HepG2 (cell line): Measurements from ENCODE around the gene CSTB. TPM values are rescaled to one million over a fixed set of nuclear protein-coding genes. Genes with fewer than 3 reads are reported as not detected.
A peak's percentile ranks its signal among the peaks of the same experiment; 100 is the strongest.

Source experiments
- ATAC-seq: fragments of 200-7000 bp; cut with Tn5 transposase; 3 replicates; pipeline ENCODE4 v1.9.1; 2020; ENCODE audit warnings: mild to moderate bottlenecking, moderate library complexity
- BruUV-seq: library from RNA; stranded (reverse); fragments of 400-500 nt; replicated peaks from 2 replicates; lab custom pipeline; 2021; lab: Mats Ljungman, UMichigan
- CTCF ChIA-PET: fragments of 300-600 bp; formaldehyde crosslinking; extraction: SDS; loops from one replicate; lab custom pipeline; 2021; ENCODE audit warnings: low total read pairs, inconsistent platforms, low intra/inter-chr PET ratio; lab: Yijun Ruan, JAX
- POLR2A ChIA-PET: fragments of 350-600 bp; sonication (Branson Sonifier 250); formaldehyde crosslinking; loops from one replicate; lab custom pipeline; 2020; ENCODE audit warnings: antibody characterized with exemption, inconsistent platforms; lab: Yijun Ruan, JAX
- DNase-seq: peaks from one replicate; pipeline ENCODE4 v3.0.0-alpha.2; 2015; ENCODE audit warnings: low spot score
- FAIRE-seq: peaks from 3 replicates; lab custom pipeline; 2011; peaks lifted over from hg19 to GRCh38; lab: Jason Lieb, UNC
- H2AFZ ChIP-seq: one replicate; pipeline ENCODE4 v1.6.1; 2011; ENCODE audit warnings: low read length, inconsistent platforms
- H3K27ac ChIP-seq: fragments of 300-600 bp; 3 replicates; pipeline ENCODE4 v1.8.0; 2011; ENCODE audit warnings: mixed run types, mild to moderate bottlenecking, mixed read lengths, low read length, inconsistent platforms; ENCODE audit not compliant: insufficient read depth; ENCODE audit errors: extremely low read length
- H3K27me3 ChIP-seq, 2 experiments: fragments of 200-600 bp in 1 of 2; 2 replicates in 1 of 2; 3 replicates in 1 of 2; pipeline versions ENCODE4 v1.6.0 to v1.8.0; 2011; ENCODE audit warnings: low read length in 2 of 2, mild to moderate bottlenecking in 2 of 2, moderate library complexity in 2 of 2, inconsistent platforms in 1 of 2; ENCODE audit not compliant: insufficient read depth in 2 of 2, control insufficient read depth in 1 of 2
- H3K36me3 ChIP-seq, 2 experiments: fragments of 200-600 bp in 1 of 2; replicated peaks in 1 of 2; 2 replicates in 1 of 2; 3 replicates in 1 of 2; pipeline versions ENCODE4 v1.5.1 to v1.8.0; 2011; ENCODE audit warnings: low read length in 2 of 2, inconsistent platforms in 1 of 2; ENCODE audit not compliant: insufficient read depth in 2 of 2, control insufficient read depth in 1 of 2
- H3K4me1 ChIP-seq: 2 replicates; pipeline ENCODE4 v1.5.1; 2012; ENCODE audit warnings: low read length, inconsistent platforms; ENCODE audit not compliant: insufficient read depth
- H3K4me2 ChIP-seq: 2 replicates; pipeline ENCODE4 v1.6.0; 2011; ENCODE audit warnings: low read depth, low read length, inconsistent platforms
- H3K4me3 ChIP-seq, 3 experiments: fragments of 200-600 bp in 1 of 3; sonication (generic), shearing (Covaris generic) in 1 of 3; replicated peaks in 1 of 3; 2 replicates each; pipeline ENCODE4 v1.5.1; 2011 to 2016; ENCODE audit warnings: low read length in 3 of 3, inconsistent platforms in 2 of 3, low read depth in 2 of 3, mild to moderate bottlenecking in 2 of 3, control low read depth in 1 of 3, mixed read lengths in 1 of 3; ENCODE audit not compliant: insufficient read depth in 1 of 3
- H3K79me2 ChIP-seq: one replicate; pipeline ENCODE4 v1.6.1; 2011; ENCODE audit warnings: low read length, inconsistent platforms; ENCODE audit not compliant: insufficient read depth
- H3K9ac ChIP-seq: 2 replicates; pipeline ENCODE4 v1.6.0; 2011; ENCODE audit warnings: mild to moderate bottlenecking, low read depth, low read length, inconsistent platforms; ENCODE audit not compliant: insufficient read depth
- H3K9me3 ChIP-seq: 2 replicates; pipeline ENCODE4 v1.5.1; 2012; ENCODE audit warnings: mild to moderate bottlenecking, low read length
- H4K20me1 ChIP-seq: 2 replicates; pipeline ENCODE4 v1.6.0; 2011; ENCODE audit warnings: inconsistent platforms, mild to moderate bottlenecking, low read length, moderate library complexity; ENCODE audit not compliant: insufficient read depth
- AGO2 ChIP-seq: fragments of 200-400 bp; formaldehyde crosslinking; optimal IDR thresholded peaks from 2 replicates; pipeline ENCODE3; 2017; ENCODE audit warnings: mild to moderate bottlenecking, low read depth, low read length, moderate library complexity
- ELF4 ChIP-seq: sonication (generic); formaldehyde crosslinking; IDR thresholded peaks from 2 replicates; pipeline ENCODE4 v1.5.0; 2020; ENCODE audit warnings: missing genetic modification reagents, mild to moderate bottlenecking, moderate library complexity, borderline replicate concordance
- FOXK2 ChIP-seq: fragments of 450-650 bp; IDR thresholded peaks from 2 replicates; pipeline ENCODE4 v1.6.1; 2016
- RBFOX2 ChIP-seq: fragments of 200-400 bp; formaldehyde crosslinking; IDR thresholded peaks from 2 replicates; pipeline ENCODE4 v1.6.1; 2017; ENCODE audit warnings: low read depth, mild to moderate bottlenecking, low read length
- RBM39 ChIP-seq: fragments of 200-400 bp; formaldehyde crosslinking; IDR thresholded peaks from one replicate; pipeline ENCODE4 v1.6.1; 2018; ENCODE audit warnings: antibody characterized with exemption, mild to moderate bottlenecking, low read depth, low read length; ENCODE audit not compliant: poor library complexity, severe bottlenecking
- TOE1 ChIP-seq: sonication (generic); formaldehyde crosslinking; IDR thresholded peaks from 2 replicates; pipeline ENCODE4 v1.4.0; 2020; ENCODE audit warnings: mild to moderate bottlenecking, missing genetic modification reagents
- ZNF549 ChIP-seq: sonication (generic); formaldehyde crosslinking; IDR thresholded peaks from 2 replicates; pipeline ENCODE4 v1.5.0; 2020; ENCODE audit warnings: missing genetic modification reagents
- WGBS: methylation state at CpG from one replicate; pipeline ENCODE4 v1.1.6; 2017; ENCODE audit warnings: low lambda C conversion rate; 5-methylcytosine and 5-hydroxymethylcytosine counted together
- in situ Hi-C: cut with HindIII; loops from 2 replicates; pipeline ENCODE4 v1.10.0; 2017; ENCODE audit warnings: low pct_unique_long_range_greater_than_20kb; ENCODE audit not compliant: extremely low pct_ligation_motif_present
- intact Hi-C: fragments of 100-400 bp; cut with micrococcal nuclease; formaldehyde crosslinking; loops from one replicate; pipeline ENCODE4 v1.10.0; 2022; ENCODE audit not compliant: unreplicated experiment
- polyA plus RNA-seq, 8 experiments: library from polyadenylated mRNA; depleted of rRNA in 3 of 8; stranded (reverse) in 7 of 8; unstranded in 1 of 8; fragments of >200 nt; fragmentation: Illumina TruSeq in 4 of 8; extraction: Trizol in 4 of 8; gene quantifications; 2 replicates each; pipeline versions ENCODE4 v1.2.1 to v1.2.3, GENCODE V29; 2011 to 2016; ENCODE audit warnings: low read depth in 4 of 8, missing spikeins in 1 of 8, mixed read lengths in 1 of 8; ENCODE audit not compliant: insufficient read depth in 1 of 8
- total RNA-seq, 5 experiments: library from RNA; depleted of rRNA; stranded (reverse); fragments of >200 nt; fragmentation: Illumina TruSeq; extraction: Trizol; gene quantifications; 2 replicates each; pipeline ENCODE4 v1.2.3, GENCODE V29; 2016; ENCODE audit warnings: low read depth in 1 of 5
- TF ChIP-seq, protein P1 (sequence below): sonication (generic); formaldehyde crosslinking; IDR thresholded peaks from 2 replicates; pipeline ENCODE4 v1.5.1; 2020; ENCODE audit warnings: mild to moderate bottlenecking, missing genetic modification reagents, moderate library complexity
- TF ChIP-seq, protein P2 (sequence below): sonication (generic); formaldehyde crosslinking; IDR thresholded peaks from 2 replicates; pipeline ENCODE4 v1.5.0; 2020; ENCODE audit warnings: mild to moderate bottlenecking, missing genetic modification reagents
- TF ChIP-seq, protein P3 (sequence below): sonication (generic); formaldehyde crosslinking; IDR thresholded peaks from 2 replicates; pipeline ENCODE4 v1.4.0; 2020; ENCODE audit warnings: missing genetic modification reagents

The CSTB gene
- total and polyA plus RNA-seq, 2 of the 13 experiments (the other 11 are each of a cell fraction or from before 2014, with no cell fraction given), result 11.7 to 94.1 TPM

DNA sequence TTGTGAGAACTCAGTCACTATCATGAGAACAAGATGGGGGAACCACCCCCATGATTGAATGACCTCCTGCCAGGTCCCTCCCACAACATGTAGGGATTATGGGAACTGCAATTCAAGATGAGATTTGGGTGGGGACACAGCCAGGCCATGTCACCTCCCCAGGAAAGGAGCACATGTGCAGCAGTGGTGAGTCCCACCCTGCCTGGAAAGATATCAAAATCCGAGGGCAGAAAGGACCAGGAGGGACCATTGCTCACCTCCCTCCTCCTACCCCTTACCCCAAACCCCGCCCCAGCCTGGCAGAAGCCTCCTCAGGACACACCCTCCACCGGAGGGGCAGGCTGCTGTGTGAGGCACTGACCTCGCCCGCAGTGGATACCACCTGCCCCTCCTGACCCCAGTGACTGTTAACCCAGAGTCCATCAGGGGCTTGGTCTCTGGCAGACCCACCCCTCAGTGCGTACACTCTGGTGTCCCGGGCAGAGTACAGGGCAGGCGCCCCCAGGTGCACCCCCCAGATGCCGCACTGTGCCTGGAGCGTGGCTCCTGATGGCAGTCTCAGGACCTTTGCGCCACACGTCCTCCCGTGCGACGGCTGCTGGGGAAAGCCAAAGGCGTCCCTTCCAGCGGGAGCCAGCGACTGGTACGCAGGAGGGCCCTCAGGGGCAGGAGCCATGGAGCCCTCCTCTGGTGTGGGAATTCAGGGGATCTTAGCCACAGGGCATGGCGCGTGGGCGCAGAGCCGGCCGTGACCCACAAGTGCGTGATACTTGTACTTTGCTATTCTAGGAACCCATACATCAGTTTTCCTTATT lies 36.3 kb downstream of the CSTB start:
- ChIA-PET POLR2A (interaction anchor here (0.6 to 3.5 kb wide), 2 partner anchors 11 to 71 kb away, joined by 3 to 27 read pairs; no protein-coding TSS in a partner anchor), CTCF (no interaction called here)
- no peak for DNase-seq
- H3K9me3 ChIP-seq, result no peaks in the 10 kb centered on the region
- H3K9ac ChIP-seq, result no peak overlapping the region
- peaks cover 21% of the 10 kb centered on the region for H3K79me2 ChIP-seq
- no peak for FAIRE-seq
- H3K27me3 ChIP-seq, result no peaks in the 10 kb centered on the region
- H3K36me3 ChIP-seq, result peaks cover 22 to 34% of the 10 kb centered on the region in 2 experiments
- BruUV-seq, result no TSS peak
- H3K4me2 ChIP-seq, result no peak overlapping the region
- no peak; the same call in 1 of the 3 replicates for ATAC-seq
- 95% methylated on average over 15 of the region's 25 CpGs for WGBS
- no peak overlapping the region for H2AFZ ChIP-seq
- peaks cover 34% of the 10 kb centered on the region for H3K4me1 ChIP-seq
- intact Hi-C loops, result no loop called here
- peaks cover 2% of the 10 kb centered on the region; the same call in 1 of the 2 replicates for H4K20me1 ChIP-seq
- H3K27ac ChIP-seq, result no peak overlapping the region
- H3K4me3 ChIP-seq, result no peak overlapping the region
- no peak for TF ChIP-seq ELF4 (CRISPR knock-in tag)
- TF ChIP-seq, protein P1, sequence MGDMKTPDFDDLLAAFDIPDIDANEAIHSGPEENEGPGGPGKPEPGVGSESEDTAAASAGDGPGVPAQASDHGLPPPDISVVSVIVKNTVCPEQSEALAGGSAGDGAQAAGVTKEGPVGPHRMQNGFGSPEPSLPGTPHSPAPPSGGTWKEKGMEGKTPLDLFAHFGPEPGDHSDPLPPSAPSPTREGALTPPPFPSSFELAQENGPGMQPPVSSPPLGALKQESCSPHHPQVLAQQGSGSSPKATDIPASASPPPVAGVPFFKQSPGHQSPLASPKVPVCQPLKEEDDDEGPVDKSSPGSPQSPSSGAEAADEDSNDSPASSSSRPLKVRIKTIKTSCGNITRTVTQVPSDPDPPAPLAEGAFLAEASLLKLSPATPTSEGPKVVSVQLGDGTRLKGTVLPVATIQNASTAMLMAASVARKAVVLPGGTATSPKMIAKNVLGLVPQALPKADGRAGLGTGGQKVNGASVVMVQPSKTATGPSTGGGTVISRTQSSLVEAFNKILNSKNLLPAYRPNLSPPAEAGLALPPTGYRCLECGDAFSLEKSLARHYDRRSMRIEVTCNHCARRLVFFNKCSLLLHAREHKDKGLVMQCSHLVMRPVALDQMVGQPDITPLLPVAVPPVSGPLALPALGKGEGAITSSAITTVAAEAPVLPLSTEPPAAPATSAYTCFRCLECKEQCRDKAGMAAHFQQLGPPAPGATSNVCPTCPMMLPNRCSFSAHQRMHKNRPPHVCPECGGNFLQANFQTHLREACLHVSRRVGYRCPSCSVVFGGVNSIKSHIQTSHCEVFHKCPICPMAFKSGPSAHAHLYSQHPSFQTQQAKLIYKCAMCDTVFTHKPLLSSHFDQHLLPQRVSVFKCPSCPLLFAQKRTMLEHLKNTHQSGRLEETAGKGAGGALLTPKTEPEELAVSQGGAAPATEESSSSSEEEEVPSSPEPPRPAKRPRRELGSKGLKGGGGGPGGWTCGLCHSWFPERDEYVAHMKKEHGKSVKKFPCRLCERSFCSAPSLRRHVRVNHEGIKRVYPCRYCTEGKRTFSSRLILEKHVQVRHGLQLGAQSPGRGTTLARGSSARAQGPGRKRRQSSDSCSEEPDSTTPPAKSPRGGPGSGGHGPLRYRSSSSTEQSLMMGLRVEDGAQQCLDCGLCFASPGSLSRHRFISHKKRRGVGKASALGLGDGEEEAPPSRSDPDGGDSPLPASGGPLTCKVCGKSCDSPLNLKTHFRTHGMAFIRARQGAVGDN, result peak; percentile 12; the same call in 1 of the 2 replicates
- TF ChIP-seq RBM39, result no peak
- TF ChIP-seq FOXK2, result no peak
- peak; percentile 75 for TF ChIP-seq AGO2
- 0 out of 2 replicates have a peak, but pooled peaks have one; percentile 21 for TF ChIP-seq RBFOX2
- TF ChIP-seq, protein P2, sequence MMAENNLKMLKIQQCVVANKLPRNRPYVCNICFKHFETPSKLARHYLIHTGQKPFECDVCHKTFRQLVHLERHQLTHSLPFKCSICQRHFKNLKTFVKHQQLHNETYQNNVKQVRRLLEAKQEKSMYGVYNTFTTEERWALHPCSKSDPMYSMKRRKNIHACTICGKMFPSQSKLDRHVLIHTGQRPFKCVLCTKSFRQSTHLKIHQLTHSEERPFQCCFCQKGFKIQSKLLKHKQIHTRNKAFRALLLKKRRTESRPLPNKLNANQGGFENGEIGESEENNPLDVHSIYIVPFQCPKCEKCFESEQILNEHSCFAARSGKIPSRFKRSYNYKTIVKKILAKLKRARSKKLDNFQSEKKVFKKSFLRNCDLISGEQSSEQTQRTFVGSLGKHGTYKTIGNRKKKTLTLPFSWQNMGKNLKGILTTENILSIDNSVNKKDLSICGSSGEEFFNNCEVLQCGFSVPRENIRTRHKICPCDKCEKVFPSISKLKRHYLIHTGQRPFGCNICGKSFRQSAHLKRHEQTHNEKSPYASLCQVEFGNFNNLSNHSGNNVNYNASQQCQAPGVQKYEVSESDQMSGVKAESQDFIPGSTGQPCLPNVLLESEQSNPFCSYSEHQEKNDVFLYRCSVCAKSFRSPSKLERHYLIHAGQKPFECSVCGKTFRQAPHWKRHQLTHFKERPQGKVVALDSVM (CRISPR knock-in tag), result no peak
- TF ChIP-seq TOE1, result no peak
- TF ChIP-seq, protein P3, sequence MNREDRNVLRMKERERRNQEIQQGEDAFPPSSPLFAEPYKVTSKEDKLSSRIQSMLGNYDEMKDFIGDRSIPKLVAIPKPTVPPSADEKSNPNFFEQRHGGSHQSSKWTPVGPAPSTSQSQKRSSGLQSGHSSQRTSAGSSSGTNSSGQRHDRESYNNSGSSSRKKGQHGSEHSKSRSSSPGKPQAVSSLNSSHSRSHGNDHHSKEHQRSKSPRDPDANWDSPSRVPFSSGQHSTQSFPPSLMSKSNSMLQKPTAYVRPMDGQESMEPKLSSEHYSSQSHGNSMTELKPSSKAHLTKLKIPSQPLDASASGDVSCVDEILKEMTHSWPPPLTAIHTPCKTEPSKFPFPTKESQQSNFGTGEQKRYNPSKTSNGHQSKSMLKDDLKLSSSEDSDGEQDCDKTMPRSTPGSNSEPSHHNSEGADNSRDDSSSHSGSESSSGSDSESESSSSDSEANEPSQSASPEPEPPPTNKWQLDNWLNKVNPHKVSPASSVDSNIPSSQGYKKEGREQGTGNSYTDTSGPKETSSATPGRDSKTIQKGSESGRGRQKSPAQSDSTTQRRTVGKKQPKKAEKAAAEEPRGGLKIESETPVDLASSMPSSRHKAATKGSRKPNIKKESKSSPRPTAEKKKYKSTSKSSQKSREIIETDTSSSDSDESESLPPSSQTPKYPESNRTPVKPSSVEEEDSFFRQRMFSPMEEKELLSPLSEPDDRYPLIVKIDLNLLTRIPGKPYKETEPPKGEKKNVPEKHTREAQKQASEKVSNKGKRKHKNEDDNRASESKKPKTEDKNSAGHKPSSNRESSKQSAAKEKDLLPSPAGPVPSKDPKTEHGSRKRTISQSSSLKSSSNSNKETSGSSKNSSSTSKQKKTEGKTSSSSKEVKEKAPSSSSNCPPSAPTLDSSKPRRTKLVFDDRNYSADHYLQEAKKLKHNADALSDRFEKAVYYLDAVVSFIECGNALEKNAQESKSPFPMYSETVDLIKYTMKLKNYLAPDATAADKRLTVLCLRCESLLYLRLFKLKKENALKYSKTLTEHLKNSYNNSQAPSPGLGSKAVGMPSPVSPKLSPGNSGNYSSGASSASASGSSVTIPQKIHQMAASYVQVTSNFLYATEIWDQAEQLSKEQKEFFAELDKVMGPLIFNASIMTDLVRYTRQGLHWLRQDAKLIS (CRISPR knock-in tag), result no peak
- no peak for TF ChIP-seq ZNF549
- in situ Hi-C loops, result no loop called here
